Measurements from ENCODE around the gene CLTC. TPM values are rescaled to one million over a fixed set of nuclear protein-coding genes. Genes with fewer than 3 reads are reported as not detected.

Gene CLTC
- total RNA-seq, 1 experiment from 2014 or later = 240 TPM

GRCh38 chr17:59698143-59698542, 78.4 kb downstream of the CLTC start:
- no peak overlapping the region for H3K4me3 Mint-ChIP-seq (ENCODE audit: unreplicated experiment)
- no peak overlapping the region for H3K27ac Mint-ChIP-seq (ENCODE audit: low read depth, unreplicated experiment)
- intact Hi-C loops (cut with micrococcal nuclease) = no loop called here
- H3K36me3 Mint-ChIP-seq (ENCODE audit: insufficient read depth, unreplicated experiment) = peaks cover 94% of the 10 kb centered on the region
- no peak for TF ChIP-seq CTCF (IDR thresholded peaks at IDR 0.05; ENCODE audit: unreplicated experiment)
- ChIA-PET POLR2A (interaction anchor here (1.6 to 2.5 kb wide), 2 partner anchors 9 to 10 kb away, joined by 5 to 11 read pairs; partner anchors contain the start of genes PTRH2 and VMP1), CTCF (no interaction called here)
- no peaks in the 10 kb centered on the region for H3K9me3 Mint-ChIP-seq (ENCODE audit: unreplicated experiment)
- H3K27me3 Mint-ChIP-seq (ENCODE audit: insufficient read depth, unreplicated experiment) = no peaks in the 10 kb centered on the region
- DNase-seq (ENCODE audit: unreplicated experiment) = no peak
- BruUV-seq (replicated peaks) = no TSS peak
- peaks cover 45% of the 10 kb centered on the region for H3K4me1 Mint-ChIP-seq (ENCODE audit: insufficient read depth, unreplicated experiment)

GRCh38 chr17:59699218-59699617, 79.5 kb downstream of the CLTC start:
- Mint-ChIP-seq H3K27ac (ENCODE audit: low read depth, unreplicated experiment) (no peak overlapping the region), H3K4me1 (ENCODE audit: insufficient read depth, unreplicated experiment) (peaks cover 49% of the 10 kb centered on the region), H3K27me3 (ENCODE audit: insufficient read depth, unreplicated experiment) (no peaks in the 10 kb centered on the region), H3K9me3 (ENCODE audit: unreplicated experiment) (no peaks in the 10 kb centered on the region), H3K4me3 (ENCODE audit: unreplicated experiment) (no peak overlapping the region), H3K36me3 (ENCODE audit: insufficient read depth, unreplicated experiment) (peaks cover 94% of the 10 kb centered on the region)
- no TSS peak for BruUV-seq (replicated peaks)
- intact Hi-C loops (cut with micrococcal nuclease) = no loop called here
- no peak for DNase-seq (ENCODE audit: unreplicated experiment)
- POLR2A ChIA-PET = interaction anchor here (0.8 to 1.6 kb wide), 4 partner anchors 9 to 80 kb away, joined by 3 to 7 read pairs (median 5); partner anchors contain the start of genes PTRH2 and VMP1
- TF ChIP-seq CTCF (IDR thresholded peaks at IDR 0.05; ENCODE audit: unreplicated experiment) = no peak
- CTCF ChIA-PET = no interaction called here

- Mint-ChIP-seq H3K27ac (ENCODE audit: low read depth, unreplicated experiment) (no peak overlapping the region), H3K9me3 (ENCODE audit: unreplicated experiment) (no peaks in the 10 kb centered on the region), H3K4me1 (ENCODE audit: insufficient read depth, unreplicated experiment) (peaks cover 49% of the 10 kb centered on the region), H3K27me3 (ENCODE audit: insufficient read depth, unreplicated experiment) (no peaks in the 10 kb centered on the region), H3K4me3 (ENCODE audit: unreplicated experiment) (no peak overlapping the region), H3K36me3 (ENCODE audit: insufficient read depth, unreplicated experiment) (peaks cover 90% of the 10 kb centered on the region)
- TF ChIP-seq CTCF (IDR thresholded peaks at IDR 0.05; ENCODE audit: unreplicated experiment) = no peak
- intact Hi-C loops (cut with micrococcal nuclease) = no loop called here
- no peak for DNase-seq (ENCODE audit: unreplicated experiment)
- BruUV-seq (replicated peaks) = no TSS peak
- ChIA-PET POLR2A (interaction anchor here (0.9 to 1.6 kb wide), 2 partner anchors 11 to 14 kb away, joined by 5 read pairs; no protein-coding TSS in a partner anchor), CTCF (no interaction called here)
Measured at GRCh38 chr17:59699786-59700185, 80.1 kb downstream of the CLTC start.

GRCh38 chr17:59702304-59702703, 82.6 kb downstream of the CLTC start:
- no peak overlapping the region for H3K27ac Mint-ChIP-seq (ENCODE audit: low read depth, unreplicated experiment)
- no peaks in the 10 kb centered on the region for H3K27me3 Mint-ChIP-seq (ENCODE audit: insufficient read depth, unreplicated experiment)
- BruUV-seq (replicated peaks) = no TSS peak
- no peak for DNase-seq (ENCODE audit: unreplicated experiment)
- TF ChIP-seq CTCF (IDR thresholded peaks at IDR 0.05; ENCODE audit: unreplicated experiment) = no peak
- peaks cover 76% of the 10 kb centered on the region for H3K36me3 Mint-ChIP-seq (ENCODE audit: insufficient read depth, unreplicated experiment)
- peaks cover 55% of the 10 kb centered on the region for H3K4me1 Mint-ChIP-seq (ENCODE audit: insufficient read depth, unreplicated experiment)
- POLR2A ChIA-PET = interaction anchor here (0.6 to 1.8 kb wide), 6 partner anchors 8 to 83 kb away, joined by 3 to 6 read pairs (median 4); partner anchors contain the start of gene CLTC
- CTCF ChIA-PET = interaction anchor here (1.7 kb wide), 1 partner anchor 137 kb away, joined by 3 read pairs; no protein-coding TSS in a partner anchor
- intact Hi-C loops (cut with micrococcal nuclease) = no loop called here
- no peak overlapping the region for H3K4me3 Mint-ChIP-seq (ENCODE audit: unreplicated experiment)
- no peaks in the 10 kb centered on the region for H3K9me3 Mint-ChIP-seq (ENCODE audit: unreplicated experiment)
